ENCODE results near the gene BPIFB2. TPM values are rescaled to one million over a fixed set of nuclear protein-coding genes. Genes with fewer than 3 reads are reported as not detected.

BPIFB2 gene
- total RNA-seq, 1 donor from 2014 or later, result not detected

GRCh38 chr20:32995802-32996201 is 11.7 kb upstream of the BPIFB2 start:
- DNase-seq (ENCODE audit: low read depth), result no peak

GRCh38 chr20:32997431-32997830 is 10.1 kb upstream of the BPIFB2 start:
- no peak for DNase-seq (ENCODE audit: low read depth)
- Histone ChIP-seq H3K4me3 (ENCODE audit: low read depth, low read length) (no peak overlapping the region), H3K36me3 (ENCODE audit: control insufficient read depth, insufficient read depth, low read length) (no peaks in the 10 kb centered on the region), H3K27me3 (ENCODE audit: control insufficient read depth, insufficient read depth, low read length) (no peaks in the 10 kb centered on the region)
- no peak for TF ChIP-seq CTCF (IDR thresholded peaks at IDR 0.05; ENCODE audit: insufficient read depth, low read length, poor library complexity, severe bottlenecking)

More at GRCh38 chr20:32995802-32996201, 11.7 kb upstream of the BPIFB2 start:
- TF ChIP-seq CTCF (IDR thresholded peaks at IDR 0.05; ENCODE audit: insufficient read depth, low read length, poor library complexity, severe bottlenecking), result no peak
- Histone ChIP-seq H3K27me3 (ENCODE audit: control insufficient read depth, insufficient read depth, low read length) (no peaks in the 10 kb centered on the region), H3K4me3 (ENCODE audit: low read depth, low read length) (no peak overlapping the region), H3K36me3 (ENCODE audit: control insufficient read depth, insufficient read depth, low read length) (no peaks in the 10 kb centered on the region)

GRCh38 chr20:32999603-33000250 is 7.8 kb upstream of the BPIFB2 start:
- Histone ChIP-seq H3K36me3 (ENCODE audit: control insufficient read depth, insufficient read depth, low read length) (no peaks in the 10 kb centered on the region), H3K27me3 (ENCODE audit: control insufficient read depth, insufficient read depth, low read length) (no peaks in the 10 kb centered on the region), H3K4me3 (ENCODE audit: low read depth, low read length) (no peak overlapping the region)
- TF ChIP-seq CTCF (IDR thresholded peaks at IDR 0.05; ENCODE audit: insufficient read depth, low read length, poor library complexity, severe bottlenecking), result no peak
- no peak for DNase-seq (ENCODE audit: low read depth)

- Histone ChIP-seq H3K36me3 (ENCODE audit: control insufficient read depth, insufficient read depth, low read length) (no peaks in the 10 kb centered on the region), H3K4me3 (ENCODE audit: low read depth, low read length) (no peak overlapping the region), H3K27me3 (ENCODE audit: control insufficient read depth, insufficient read depth, low read length) (no peaks in the 10 kb centered on the region)
- no peak for DNase-seq (ENCODE audit: low read depth)
- TF ChIP-seq CTCF (IDR thresholded peaks at IDR 0.05; ENCODE audit: insufficient read depth, low read length, poor library complexity, severe bottlenecking), result no peak
These were observed 6.6 kb upstream of the BPIFB2 start for GRCh38 chr20:33000802-33001466.

- Histone ChIP-seq H3K4me3 (ENCODE audit: low read depth, low read length) (no peak overlapping the region), H3K36me3 (ENCODE audit: control insufficient read depth, insufficient read depth, low read length) (no peaks in the 10 kb centered on the region), H3K27me3 (ENCODE audit: control insufficient read depth, insufficient read depth, low read length) (no peaks in the 10 kb centered on the region)
- DNase-seq (ENCODE audit: low read depth), result no peak
- TF ChIP-seq CTCF (IDR thresholded peaks at IDR 0.05; ENCODE audit: insufficient read depth, low read length, poor library complexity, severe bottlenecking), result no peak
These were observed 5.3 kb upstream of the BPIFB2 start for GRCh38 chr20:33002087-33002808.
